GM21528 (cell line): ENCODE data around the gene SPANXA1.
"Not testable (repeated sequence)": the region's sequence is repeated elsewhere in the genome, so short reads cannot be mapped to it uniquely, and the experiment has no call there.

Source experiments
- ATAC-seq: cut with Tn5 transposase; IDR thresholded peaks from one replicate; pipeline ENCODE4 v1.9.1; 2021; ENCODE audit warnings: mild to moderate bottlenecking, moderate library complexity; ENCODE audit not compliant: unreplicated experiment, low FRiP score

SPANXA1 gene

GRCh38 chrX:141584638-141585037 is at the start of gene SPANXA1:
SPANXA1 (minus strand) TSS chrX:141584738; CDS start chrX:141584678, 60 bp downstream.
- not testable (repeated sequence) for ATAC-seq

DNA sequence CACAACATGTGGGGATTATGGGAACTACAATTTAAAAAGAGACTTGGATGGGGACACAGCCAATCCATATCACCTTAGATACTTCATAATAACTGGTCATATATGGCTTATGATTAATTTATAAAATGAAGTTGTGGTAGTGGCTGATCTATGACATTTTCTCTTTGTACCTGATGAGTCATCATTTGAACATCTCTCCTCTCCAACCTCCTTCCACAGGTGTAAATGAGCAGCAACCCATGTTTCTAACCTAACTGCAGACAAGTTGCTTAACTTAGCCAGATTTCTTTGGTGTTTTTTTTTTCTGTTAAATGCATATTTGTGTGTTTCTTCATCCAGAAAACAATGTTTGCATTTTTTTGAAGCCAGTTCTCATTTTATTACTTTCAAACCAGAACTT is 47.6 kb upstream of the SPANXA1 start:
- ATAC-seq, result no peak

- no peak for ATAC-seq
Observed at GRCh38 chrX:141619336-141619735, 34.8 kb upstream of the SPANXA1 start.

DNA sequence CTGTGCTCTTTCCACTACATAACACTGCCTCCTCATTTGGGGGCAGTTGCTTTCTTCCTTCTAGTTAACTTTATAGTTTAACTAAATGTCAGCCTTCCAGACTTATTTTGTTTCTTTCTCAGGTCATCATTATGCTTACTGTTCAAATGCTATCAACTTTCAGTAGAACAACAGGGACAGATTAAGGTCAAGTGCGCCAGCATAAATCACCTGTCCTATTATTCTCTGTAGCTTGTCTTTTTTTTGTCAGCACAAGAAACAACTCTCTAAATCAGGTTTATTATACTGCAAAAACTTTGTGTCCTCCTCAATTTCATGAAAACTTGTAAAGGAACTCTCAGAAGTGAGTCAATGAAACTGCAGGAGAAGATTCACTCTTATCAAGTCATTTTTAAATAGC is 24.6 kb upstream of the SPANXA1 start:
- no peak for ATAC-seq

DNA sequence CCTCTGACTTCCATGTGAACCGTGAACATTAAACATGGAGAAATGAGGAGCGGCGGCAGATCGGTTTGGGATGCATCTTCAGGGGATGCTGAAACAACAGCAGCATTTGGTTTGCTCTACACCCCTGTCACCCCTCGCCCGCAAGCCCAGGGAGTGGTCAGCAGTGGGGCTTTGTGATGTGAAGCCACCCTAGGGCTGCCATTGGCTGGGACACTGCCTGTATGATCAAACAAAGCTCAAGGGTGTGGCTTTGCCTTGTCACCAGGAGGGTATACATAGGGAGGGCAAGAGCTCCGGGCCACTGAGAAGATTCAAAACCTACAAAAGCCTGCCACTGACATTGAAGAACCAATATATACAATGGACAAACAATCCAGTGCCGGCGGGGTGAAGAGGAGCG is 4.9 kb upstream of the SPANXA1 start, which contains the start of gene SPANXA2:
Gene SPANXA2 (plus strand): TSS at position 301 of the 400 bp plus-strand sequence. CDS start 60 bp downstream, at position 361.
- not testable (repeated sequence) for ATAC-seq

- not testable (repeated sequence) for ATAC-seq
Observed at GRCh38 chrX:141542551-141542950, 42.0 kb downstream of the SPANXA1 start.
